LNCaP clone FGC (cell line): ENCODE data around the gene MTMR3.

Experiments used
- DNase-seq: peaks from one replicate; pipeline ENCODE4 v3.0.0-alpha.2; 2011; ENCODE audit warnings: low read depth
- H3K4me3 ChIP-seq: 2 replicates; pipeline ENCODE4 v1.5.1; 2011; ENCODE audit warnings: mild to moderate bottlenecking, low read depth, low read length, control low read depth
- TF ChIP-seq, protein P1 (sequence below): IDR thresholded peaks from 2 replicates; pipeline ENCODE4 v1.5.1; 2012; ENCODE audit warnings: mild to moderate bottlenecking; ENCODE audit not compliant: control insufficient read depth, insufficient read depth; ENCODE audit errors: extremely low read depth

MTMR3 gene

DNA sequence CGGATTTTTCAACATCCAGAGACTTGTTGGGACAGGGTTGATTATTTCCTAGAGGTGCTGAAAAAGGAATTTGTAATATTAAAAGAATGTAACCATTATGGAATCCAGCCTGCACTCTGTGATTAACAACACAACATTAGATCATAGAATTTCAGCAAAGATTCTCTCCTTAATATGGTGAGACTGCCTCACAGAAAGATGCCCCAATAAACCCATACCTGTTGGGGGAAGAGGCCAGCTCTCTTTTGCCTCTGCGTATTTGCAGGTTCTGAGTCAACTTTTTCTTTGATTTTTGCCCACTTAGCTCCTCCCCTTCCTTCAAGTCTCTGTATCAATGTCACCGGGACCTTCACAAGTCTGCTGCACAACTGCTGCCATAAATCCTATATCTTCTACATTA, 12.4 kb upstream of the MTMR3 start:
- TF ChIP-seq, protein P1, sequence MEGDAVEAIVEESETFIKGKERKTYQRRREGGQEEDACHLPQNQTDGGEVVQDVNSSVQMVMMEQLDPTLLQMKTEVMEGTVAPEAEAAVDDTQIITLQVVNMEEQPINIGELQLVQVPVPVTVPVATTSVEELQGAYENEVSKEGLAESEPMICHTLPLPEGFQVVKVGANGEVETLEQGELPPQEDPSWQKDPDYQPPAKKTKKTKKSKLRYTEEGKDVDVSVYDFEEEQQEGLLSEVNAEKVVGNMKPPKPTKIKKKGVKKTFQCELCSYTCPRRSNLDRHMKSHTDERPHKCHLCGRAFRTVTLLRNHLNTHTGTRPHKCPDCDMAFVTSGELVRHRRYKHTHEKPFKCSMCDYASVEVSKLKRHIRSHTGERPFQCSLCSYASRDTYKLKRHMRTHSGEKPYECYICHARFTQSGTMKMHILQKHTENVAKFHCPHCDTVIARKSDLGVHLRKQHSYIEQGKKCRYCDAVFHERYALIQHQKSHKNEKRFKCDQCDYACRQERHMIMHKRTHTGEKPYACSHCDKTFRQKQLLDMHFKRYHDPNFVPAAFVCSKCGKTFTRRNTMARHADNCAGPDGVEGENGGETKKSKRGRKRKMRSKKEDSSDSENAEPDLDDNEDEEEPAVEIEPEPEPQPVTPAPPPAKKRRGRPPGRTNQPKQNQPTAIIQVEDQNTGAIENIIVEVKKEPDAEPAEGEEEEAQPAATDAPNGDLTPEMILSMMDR = no peak
- H3K4me3 ChIP-seq = no peak overlapping the region
- no peak for DNase-seq

DNA sequence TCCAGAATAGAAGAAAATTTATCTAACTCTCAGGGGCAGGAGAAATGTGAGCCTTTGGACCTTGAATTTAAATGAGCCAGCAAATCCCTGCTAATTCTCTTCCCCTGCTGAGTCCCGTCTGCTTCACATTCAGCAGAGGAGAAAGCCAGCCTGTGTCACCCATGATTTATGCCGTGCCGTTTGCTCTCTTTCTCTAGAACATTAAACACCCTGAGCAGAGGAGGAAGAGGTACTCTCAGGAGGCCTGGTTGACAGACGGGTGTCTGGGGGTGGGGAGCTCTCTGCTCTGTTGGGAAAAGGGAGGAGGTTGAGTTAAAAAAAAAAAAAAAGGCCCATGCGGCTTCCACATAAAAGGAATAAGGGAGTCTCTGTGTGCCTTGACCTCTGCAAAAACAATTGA, 11.3 kb upstream of the MTMR3 start:
- no peak overlapping the region for H3K4me3 ChIP-seq
- DNase-seq = no peak
- TF ChIP-seq, protein P1 = no peak

DNA sequence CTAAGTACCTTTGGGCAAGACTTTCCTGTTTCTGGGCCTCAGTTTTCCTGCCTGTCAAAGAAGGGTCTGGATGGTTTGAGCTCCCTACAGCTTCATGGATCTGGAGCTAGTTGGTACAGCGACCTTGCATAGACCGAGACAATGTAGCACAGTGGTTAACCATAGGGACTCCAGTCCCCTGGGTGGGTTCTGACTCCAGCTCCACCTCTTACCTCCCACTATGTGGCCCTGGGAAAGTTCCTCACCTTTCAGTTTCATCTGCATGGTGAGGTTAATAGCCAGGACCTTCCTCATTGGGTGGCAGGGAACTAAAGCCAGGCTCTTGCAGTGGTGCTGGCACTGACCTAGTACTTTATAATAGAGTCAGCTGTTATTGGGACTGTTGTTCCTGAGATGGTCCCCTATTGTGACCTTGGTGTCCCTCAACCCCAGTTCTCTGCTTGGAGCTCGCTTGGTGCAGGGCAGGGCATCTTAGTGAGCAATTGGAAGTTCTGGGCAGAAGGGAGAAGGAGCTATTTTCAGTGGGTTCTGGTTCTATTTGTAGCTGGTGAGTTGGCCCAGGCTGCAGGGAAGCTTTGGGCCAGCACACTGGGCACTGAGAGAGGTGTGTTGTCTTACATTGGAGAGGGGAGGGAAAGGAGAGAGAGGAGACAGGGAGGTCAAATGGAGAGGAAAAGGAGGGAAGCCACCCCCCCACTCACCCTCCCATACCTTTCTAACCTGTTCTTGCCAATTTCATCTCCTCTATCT, 10.7 kb upstream of the MTMR3 start:
- no peak for DNase-seq
- TF ChIP-seq, protein P1 = no peak

DNA sequence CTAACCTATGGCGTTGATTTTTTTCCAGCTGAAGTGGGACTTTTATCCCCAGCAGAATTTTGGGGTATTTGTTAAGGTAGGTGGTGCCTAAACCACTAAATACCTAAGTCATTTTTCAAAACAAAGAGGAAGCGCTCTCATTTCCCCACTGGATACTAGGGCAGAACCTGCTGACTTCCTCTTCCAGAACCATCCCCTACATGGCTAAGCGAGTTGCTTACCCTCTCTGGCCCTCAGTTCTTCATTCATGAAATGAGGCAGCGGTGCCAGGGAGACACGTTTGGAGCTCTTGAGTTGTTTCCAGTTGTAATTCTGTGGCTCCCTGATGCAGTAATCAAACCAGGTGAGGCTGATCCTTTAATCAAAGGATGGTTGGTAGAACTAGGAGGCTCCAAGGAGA, 10.0 kb upstream of the MTMR3 start:
- TF ChIP-seq, protein P1 = no peak
- DNase-seq = no peak
- no peak overlapping the region for H3K4me3 ChIP-seq

More for the DNA sequence above, 10.7 kb upstream of the MTMR3 start:
- H3K4me3 ChIP-seq = no peak overlapping the region

DNA sequence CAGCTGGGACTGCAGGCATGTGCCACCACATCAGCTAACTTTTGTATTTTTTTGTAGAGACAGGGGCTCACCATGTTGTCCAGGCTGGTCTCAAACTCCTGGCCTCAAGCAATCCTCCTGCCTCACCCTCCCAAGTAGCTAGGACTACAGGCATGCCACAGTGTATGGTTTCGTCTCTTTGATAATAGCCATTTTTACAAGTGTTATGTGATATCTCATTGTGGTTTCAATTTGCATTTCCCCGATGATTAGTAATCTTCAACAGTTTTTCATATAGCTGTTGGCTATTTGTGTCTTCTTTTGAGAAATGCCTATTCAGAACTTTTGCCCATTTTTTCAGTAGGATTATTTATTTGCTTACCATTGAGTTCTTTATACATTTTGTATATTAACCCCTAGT, 9.0 kb upstream of the MTMR3 start:
- TF ChIP-seq, protein P1 = no peak
- no peak for DNase-seq
- no peak overlapping the region for H3K4me3 ChIP-seq

DNA sequence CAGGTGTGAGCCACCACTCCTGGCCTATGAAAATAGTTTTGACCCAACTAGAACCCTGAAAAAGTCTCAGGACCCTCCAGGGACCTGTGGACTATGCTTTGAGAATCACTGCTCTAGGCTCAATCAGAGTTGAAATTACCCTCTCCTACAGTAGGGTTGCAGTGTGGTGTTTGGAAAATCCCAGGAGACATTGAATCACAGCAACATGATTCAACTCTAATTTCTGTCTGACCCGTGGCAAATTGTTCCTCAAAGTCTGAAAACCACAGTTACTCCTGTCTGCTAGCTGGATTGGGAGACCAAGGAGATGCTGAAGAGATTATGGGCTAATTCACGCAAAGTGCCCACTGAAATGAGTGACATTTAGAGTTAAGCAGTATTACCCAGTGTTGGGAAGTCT, 5.4 kb upstream of the MTMR3 start:
- TF ChIP-seq, protein P1 = no peak
- DNase-seq = no peak
- no peak overlapping the region for H3K4me3 ChIP-seq

DNA sequence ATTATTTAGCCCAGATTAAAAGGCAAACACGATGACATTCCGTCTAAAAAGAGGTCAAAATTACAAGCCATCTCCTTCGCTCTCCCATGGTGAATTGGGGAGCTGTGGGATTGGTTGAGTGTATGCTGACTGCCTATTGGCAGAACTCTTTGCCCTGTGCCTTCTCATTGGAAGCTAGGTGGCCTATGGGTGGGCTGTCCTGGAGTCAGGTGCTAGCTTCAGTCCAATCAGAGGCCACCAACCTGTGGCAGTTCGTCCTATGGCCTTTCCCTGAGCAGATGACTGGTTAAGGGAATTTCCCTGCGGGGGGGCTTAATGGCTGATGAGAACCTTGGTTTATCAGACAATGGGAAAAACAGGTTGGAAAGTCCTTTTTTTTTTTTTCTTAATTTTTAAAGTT, 3.2 kb upstream of the MTMR3 start:
- TF ChIP-seq, protein P1 = no peak

More for the DNA sequence above, 3.2 kb upstream of the MTMR3 start:
- no peak for DNase-seq
- no peak overlapping the region for H3K4me3 ChIP-seq
